ENCODE data around the gene COX7A2.

Gene COX7A2

DNA sequence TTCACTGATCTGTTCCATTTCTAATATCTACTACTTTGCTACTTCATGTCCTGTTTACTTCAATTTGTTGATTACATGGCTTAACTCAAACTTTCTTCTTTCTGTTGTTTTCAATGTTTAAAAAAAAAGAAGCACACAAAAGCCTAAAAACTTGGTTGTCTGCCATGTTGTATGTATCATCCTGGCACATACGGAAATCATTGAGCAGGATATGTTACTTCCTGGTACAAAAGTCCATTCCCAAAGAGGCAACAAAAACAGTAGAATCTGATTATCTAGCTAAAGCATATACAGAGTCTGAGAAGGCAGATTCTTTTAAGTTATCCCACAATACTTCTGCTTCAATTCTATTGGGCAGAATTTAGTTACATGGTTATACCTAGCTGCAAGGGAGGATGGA lies 23.2 kb downstream of the COX7A2 start:
- no peak for DNase-seq (ENCODE audit: low spot score)

DNA sequence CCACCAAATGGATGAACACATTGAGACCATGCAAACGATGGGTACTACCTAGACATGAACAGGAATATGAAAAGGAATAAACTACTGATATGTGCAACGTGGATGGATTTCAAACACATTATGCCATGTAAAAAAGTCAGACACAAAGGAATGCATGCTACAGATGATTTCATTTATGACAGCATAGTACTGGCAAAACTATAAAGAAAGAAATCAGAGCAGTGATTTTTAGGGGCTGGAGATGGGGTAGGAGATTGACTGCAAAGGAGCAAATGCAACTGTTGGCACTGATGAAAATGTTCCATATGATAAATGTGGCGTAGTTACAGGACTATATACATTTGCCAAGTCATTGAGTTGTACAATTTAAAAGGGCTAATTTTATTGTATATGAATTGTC lies 24.3 kb downstream of the COX7A2 start:
- DNase-seq (ENCODE audit: low spot score), result no peak

DNA sequence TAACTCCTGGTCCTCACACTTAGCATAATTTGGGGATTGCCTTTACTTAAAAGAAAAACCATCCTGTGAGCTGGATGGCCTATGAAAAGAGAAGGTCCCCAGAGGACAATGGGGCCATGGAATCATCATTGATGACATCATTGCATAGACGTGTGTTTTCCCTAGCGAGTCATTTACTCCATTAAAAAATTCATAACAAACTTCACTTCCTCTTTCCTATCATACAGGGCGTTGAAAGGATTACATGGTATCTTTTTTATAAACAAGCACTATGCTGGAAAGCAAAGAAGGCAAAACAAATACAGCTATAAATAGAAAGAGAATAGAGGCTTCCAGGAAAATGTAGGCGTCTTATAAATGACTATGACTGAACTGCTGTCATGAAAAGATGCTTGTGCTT lies 26.4 kb downstream of the COX7A2 start:
- no peak for DNase-seq (ENCODE audit: low spot score)

DNA sequence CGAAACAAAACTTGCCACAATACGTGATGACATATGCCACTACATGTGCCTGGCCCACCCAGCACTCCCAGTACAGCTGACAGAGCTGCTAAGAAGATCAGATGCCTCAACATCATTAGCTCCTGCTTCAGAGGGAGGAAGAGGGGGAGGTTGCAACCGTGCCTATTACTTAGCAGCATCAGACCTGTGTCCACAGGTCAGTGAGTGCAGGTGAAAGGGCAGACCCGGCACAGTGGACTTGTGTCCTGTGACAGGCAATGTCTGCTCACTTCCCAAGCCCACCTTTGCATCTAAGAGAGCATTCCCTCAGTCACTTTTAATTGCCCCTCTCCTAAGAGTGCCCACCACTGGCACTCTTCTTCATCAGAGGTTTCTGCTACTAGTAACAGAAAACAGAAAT lies 28.3 kb downstream of the COX7A2 start:
- DNase-seq (ENCODE audit: low spot score), result no peak

DNA sequence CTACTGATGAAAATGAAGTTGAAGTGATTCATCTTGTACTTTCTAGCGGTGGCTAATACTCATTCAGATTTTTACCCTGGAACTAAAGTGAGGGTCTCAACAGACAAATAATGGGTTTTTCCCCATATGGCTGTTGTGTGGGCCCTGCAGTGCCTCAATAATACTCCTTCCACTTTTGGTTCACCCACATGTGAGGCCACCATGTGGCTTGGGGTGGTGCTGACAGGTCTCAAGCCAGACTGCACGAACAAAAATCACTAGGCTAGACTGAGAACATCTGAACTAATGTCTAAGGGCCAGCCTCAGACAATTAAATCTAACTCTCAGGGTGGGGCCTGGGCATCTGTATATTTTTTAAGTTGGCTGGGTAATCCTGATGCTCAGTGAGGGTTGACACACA lies 29.9 kb downstream of the COX7A2 start:
- DNase-seq (ENCODE audit: low spot score), result no peak

DNA sequence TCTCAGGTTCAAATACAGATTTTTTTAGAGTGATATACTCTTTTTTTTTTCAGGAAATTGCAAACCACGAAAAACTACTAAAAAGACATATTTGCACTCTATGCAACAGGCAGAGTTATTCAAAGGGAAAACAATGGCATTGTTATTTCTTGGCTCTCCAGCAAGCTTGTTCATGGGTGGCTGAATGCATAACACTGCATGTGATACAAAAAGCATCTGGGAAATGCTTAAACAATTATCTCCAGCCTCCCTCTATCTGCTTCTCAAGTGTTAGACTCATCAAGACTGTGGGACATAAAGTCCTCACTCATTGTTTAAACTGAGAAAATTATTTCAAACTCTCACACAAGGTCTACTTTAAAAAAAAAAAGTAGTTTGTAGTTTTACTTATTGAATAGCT lies 30.5 kb downstream of the COX7A2 start:
- no peak for DNase-seq (ENCODE audit: low spot score)

DNA sequence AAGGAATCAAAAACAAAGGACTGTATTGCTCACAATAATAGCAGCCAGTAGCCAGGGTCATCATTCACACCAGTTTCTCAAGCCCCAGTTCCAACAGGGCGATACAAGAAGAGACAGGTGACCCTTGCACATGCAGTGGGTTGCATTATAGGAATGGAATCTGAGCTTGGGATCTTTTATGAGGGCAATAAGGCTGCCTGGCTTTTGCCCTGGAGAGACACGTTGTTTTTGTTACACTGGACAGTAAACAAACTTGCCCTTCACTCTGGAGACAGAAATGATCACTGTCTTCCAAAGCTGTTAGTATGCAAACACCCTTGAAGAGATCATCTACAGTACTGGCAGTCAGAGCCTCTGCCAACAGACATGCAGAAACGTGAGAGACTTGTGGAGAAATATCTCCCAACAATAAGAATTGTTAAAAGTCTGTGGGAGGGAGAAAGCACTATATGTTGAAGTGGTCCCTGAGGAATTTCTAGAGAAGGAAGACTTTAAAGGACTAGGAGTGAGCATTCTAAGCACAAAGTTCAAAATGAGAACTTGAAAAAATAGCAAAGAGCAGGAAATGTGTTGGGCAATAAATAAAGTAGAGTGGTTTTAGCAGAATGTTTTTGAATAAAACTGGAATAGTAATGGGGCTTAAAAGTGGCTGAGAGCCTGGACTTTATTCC lies 31.5 kb downstream of the COX7A2 start:
- DNase-seq (ENCODE audit: low spot score), result no peak

DNA sequence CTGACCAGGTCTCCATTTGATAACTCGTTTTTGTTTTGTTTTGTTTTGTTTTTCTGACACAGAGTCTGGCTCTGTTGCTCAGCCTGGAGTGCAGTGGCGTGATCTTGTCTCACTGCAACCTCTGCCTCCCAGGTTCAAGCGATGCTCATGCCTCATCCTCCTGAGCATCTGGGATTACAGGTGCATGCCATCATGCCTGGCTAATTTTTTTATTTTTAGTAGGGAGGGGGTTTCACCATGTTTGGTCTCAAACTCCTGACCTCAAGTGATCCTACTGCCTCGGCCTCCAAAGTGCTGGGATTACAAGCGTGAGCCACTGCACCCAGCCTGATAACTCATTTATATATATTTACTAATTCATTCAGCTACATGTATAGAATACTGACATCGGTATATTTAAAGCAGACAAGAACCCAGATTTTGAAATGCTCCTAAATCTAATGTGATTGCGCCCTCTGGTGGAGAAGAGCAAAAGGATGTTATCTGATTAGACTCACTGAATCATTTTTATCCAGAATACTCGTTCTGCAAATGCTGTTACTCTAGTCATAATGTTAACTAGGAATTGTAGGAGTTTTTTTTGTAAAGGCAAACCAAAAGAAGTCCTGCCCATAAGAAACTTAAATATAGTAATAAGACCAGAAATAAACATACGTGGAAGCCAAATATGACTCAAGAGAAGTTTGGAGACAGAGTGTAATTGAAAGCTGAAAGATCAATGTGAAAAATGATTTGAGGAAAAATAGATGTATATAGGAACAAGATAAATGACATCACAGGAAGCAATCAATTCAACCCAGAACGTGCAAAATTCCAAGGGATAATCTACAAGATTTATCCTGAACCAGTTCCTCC lies 32.5 kb downstream of the COX7A2 start:
- DNase-seq (ENCODE audit: low spot score), result peak; percentile 54

DNA sequence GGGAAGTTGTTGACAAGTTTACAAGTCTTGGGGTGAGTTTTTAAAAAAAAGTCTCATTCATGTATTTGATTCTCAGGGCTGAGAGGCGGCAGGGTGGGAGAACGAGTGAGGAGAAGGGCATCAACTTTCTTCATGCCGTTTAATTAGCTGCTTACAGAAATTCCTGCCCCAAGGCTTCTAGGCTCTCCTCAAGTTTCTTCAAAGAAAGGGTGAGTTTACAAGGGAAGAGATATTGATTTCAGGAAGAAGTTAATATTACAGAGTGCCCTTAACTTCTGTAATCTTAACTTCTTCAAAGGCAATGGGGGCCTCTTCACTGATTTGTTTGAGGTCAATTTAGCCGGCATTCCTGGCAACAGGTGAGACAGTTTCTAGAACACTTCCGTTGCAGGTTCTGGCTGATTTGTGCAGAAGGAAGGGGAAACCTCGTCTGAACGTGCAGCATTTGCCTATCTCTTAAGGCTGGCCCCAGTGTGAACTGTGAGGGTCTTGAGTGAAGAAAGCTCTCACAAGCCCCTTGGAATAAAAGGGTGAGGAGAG lies 34.3 kb downstream of the COX7A2 start:
- no peak for DNase-seq (ENCODE audit: low spot score)

DNA sequence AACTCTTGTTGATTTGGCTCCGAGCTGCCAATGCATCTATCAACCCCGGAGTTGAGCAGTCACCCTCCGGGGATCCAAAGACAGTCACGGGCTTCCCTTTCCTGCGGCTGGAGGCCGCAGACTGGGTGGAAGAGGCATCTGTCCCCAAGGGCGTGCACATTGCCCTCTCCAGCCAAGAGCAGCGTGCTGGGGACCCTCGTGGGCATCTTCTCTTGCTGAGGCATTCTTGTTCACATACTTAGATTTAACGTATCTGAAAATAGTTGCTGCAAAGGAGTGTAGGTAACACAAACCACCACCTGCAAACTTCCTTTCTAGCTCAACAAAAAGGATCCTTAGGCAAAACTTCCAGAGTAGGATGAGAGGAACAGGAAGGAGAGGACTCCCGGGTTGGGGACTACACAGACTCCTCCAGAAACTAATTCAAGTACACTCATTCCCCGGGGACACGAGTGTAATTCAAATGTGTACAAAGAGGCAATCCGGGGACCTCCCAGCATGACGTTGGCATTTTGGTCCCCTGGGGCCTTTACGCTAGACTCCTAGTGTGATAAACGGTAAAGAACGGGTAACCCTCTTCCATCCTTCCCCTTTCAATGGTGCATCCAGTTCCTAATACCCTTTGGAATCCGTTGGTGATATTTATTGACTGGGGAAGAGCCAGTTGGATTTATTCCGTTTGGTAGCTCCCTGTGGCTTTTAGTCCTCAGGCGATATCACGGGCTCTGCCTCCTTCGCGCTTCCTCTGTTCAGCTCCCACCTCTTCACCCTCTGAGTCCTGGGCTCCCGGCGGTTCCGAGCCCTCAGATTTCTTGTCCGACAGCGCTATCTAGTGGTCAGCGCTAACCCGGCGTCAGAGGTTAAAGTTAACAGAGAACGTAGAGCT lies 35.1 kb downstream of the COX7A2 start:
- DNase-seq (ENCODE audit: low spot score), result peak; percentile 72

DNA sequence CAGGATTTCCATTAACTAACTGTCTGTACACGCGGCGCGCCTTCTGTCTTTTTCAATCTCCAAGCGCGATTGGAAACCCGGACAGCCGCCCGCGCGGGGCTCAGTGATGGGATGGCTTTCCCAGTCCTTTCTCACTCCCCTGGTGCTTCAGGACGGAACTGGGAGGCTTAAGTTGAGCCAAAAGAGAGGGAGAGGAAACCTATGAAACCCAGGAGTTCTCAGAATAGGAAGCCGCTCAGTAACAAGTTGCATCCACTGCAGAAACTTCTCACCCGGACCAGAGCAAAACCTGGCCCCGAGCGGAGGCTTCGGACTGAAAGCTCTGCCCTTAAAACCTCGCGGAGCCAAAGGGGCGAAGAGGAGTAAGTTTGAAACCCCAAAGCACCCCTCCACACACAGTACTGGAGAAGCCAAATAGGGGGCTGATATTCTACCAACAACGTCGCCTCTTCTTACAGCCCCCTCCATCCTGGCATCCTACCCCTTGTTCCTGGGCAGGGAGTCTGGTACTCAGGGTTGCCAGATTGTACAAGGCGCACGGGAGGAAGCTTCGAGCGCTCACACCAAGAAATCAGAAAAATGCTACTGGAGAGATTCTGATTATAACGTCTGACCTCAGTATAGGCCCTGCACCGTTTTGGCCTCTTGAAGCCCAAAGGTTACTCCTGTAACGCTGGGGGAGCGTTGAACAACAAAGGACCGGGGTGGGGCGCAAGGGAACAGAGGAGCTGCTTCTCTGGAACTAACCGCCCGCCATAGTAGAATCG lies 36.8 kb downstream of the COX7A2 start:
- DNase-seq (ENCODE audit: low spot score), result no peak

DNA sequence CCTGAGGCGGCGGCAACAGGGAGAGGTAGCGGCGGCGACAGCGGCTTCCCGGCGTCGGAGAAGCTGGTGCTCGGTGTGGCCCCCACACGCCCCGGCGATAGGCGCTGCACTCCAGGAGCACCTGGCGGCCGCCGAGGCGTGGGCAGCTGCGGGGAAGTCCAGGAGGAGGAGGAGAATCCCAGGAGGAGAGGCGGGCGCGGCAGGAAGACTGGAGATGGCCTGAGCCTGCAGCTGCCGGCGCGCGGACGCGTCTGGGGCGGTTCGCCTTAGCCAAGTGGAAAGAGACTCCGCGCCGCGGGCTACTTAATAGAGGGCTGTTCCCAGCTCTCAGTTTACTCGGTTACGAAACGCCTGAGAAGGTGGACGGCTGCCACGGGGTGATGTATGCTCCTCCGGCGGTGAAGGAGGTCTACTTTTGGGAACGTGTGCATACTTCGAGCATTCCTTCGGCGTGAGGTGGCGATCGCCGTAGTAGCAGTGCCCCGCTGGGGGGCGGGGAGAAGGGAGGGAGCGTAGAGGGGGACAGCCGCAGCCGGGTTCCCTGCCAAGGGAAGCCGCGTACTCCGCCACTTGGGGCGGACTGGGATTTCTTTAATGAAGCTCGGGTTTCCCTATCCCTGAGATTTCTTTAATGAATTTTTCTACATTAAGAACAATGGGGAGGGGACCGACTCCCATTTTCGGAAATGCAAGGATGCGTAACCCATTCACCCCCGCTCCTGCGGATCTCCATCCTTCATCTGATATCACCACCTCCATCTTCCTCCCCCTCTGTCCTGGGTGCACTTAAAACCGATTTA lies 37.6 kb downstream of the COX7A2 start, which contains the start of gene COL12A1:
COL12A1 (minus strand) TSS at position 278 of the 800 bp plus-strand sequence. CDS start 3,261 bp downstream, outside the sequence.
- DNase-seq (ENCODE audit: low spot score), result no peak

DNA sequence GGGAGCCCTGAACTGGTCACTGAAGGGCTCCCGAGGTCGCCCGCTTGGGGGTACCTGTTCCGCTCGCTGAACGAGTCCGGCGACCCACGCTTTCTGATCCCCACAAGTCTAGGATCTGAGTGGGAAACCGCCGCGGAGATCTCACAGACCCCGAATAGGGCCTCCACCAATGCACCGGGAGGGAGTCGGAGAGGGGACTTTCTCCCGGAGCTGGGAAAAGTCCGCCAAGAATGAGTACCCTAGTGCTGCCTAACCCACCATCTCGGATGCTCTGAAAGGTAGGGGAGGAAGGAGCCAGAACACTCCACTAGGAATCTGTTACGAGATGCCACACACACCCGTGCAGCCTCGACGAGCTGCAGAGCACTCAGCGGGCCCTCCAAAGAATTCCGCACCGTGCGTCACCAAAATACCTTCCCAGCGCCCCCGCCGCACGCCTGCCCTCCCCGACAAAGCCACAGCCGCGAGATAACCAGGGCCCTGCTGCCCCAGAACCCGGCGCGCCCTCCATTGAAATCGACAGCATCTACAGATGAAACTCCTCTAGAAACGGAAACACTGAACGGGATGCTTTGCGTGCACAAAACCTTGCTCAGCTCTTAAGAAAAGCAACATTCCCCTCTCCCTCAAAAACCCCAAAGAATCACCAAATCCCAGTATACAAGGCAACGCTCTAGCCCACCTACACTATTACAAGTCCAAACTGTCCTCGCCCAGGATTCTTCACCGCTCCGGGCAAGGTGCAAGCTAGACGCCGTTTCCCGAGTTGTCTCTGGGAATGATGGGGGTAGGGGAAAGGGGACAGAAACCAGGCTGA lies 38.4 kb downstream of the COX7A2 start:
- no peak for DNase-seq (ENCODE audit: low spot score)

DNA sequence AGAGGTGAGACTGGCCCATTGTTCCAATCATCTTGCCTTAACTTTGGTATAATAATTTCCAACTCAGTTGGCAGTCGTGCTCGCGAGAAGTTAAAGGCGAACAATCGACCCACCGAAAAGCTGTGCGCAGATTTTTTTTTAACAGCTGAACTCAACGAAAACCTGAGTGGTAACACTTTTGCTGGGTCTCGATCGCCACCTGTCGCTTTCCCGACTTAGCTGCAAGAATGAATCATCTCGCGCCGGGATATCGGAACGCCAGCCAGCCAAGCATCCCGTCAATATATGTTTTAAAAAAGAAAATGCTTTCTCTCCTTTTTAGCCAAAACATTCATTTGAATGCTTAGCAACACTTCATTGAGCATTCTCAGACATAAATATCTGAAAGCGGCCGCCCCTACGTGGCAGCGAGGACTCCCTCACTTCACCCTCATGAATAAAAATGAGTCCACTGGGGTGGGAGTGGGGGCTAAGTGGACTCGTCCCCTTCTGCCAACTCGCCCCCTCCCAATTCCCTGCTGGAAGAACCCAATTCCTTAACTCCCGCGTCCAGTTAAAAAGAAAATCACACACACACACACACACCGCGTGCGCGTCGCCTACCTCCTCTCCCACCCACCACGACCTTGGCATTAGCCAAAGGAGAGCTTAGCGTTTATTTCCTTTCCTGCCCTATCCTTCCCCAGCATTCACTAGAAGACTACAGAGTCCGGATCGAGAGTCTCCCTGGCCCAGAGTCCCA lies 39.2 kb downstream of the COX7A2 start:
- DNase-seq (ENCODE audit: low spot score), result no peak

DNA sequence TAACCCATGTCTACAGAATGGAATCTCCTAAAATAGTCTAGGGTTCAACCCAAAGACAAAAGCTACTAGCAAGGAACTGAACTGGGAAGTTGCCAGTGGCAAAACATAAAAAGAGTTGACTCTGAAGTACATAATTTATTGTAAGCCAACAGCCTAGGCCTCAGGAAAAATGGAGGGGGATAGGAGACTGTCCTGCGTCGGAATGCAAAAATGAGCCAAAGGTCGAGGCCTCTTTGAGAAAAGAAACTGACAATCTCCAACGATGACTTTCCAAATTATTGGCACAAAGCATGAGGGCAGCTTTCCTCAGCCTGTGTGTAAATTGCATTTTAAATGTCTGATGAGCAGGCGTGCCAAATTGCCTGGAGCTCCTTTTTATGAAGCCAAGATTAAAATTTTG lies 39.9 kb downstream of the COX7A2 start:
- DNase-seq (ENCODE audit: low spot score), result no peak

DNA sequence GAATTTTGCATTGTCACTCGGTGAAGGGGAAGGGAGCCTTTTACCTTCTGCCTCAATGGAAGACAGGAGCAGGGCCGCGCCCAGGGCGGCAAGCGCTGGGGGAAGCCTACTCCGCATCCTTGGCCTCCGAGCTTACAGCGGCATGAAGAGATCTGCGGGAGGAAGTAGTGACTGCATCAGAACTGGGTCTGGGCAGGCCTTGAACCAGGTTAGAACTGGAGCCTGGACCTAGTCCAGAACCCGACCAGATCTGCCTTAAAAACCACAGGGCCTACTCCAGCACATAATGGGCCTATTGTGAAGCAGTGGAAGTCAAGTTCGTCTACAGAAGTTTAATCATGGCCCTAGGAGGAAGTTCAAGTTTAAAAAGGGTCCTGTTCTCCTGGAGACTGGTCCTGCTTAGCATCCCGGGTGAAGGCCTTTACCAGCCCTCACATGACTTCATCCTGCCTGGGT lies 40.9 kb downstream of the COX7A2 start:
- no peak for DNase-seq (ENCODE audit: low spot score)

DNA sequence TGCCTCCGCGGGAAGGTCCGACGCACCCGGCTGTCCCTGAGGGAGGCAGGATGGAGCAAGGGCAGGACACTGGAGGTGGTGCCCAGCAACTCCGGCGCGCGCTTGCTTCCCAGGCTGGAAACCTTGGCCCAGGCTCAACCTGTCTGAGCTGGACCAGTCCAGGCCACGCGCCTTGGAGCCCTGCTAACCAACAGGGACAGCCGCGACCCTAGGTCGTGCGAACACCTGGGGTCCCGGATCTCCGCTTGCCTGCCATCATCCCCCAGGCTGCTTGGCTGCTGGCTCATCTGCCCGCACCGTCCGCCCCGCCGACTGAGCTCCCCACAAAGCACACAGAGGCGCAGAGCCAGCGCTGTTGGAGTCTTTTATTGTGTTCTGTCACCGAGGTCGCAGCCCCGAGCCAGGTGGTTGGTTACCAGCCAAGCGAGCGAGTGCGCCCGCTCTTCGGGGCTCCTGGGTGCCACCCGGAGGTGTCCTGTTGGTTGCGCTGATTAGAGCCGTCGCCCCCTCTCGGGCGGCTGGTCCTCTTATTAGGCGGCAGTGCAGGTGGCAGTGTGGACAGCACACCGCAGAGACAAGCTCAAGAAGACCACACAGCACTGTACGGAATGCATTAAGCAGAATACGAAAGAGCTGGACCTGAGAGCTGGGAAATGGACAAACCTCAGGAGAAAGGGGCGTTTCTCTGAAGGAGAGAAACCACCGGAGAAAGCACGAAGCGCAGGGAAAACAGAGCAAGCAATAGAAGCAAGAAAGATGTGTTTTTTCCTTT lies 41.5 kb downstream of the COX7A2 start:
- DNase-seq (ENCODE audit: low spot score), result no peak

DNA sequence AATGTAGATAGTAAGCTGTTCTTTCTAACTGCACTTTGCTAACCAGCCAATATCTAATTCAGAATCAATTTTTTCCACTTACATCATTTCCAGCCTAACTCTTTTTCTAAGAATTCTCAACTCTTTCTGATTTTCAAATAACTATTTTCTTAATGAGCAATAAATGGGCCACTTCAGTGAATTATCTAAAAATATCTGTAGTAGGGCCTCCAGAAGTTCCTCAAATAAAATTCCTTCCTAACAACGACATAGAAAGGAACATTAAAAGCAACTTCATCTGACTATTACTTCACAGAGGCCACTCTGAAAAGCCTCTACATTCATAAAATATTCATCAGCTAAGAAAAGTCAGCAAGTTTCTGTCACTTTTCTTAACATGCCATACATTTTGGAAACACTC lies 42.6 kb downstream of the COX7A2 start:
- no peak for DNase-seq (ENCODE audit: low spot score)

All from CD4-positive, alpha-beta T cell treated with Interleukin-6 at 100 ng/mL for 8 hours (primary cell).